A549 (cell line): Measurements from ENCODE around the gene MSH2. TPM values are rescaled to one million over a fixed set of nuclear protein-coding genes. Genes with fewer than 3 reads are reported as not detected.

ENCODE experiments used
- ATAC-seq, 2 experiments: fragments of 200-7000 bp in 1 of 2; fragments of >200 bp in 1 of 2; cut with Nextera tagmentation in 1 of 2; cut with Tn5 transposase in 1 of 2; 3 replicates each; pipeline versions ENCODE4 v1.8.0 to v1.9.1; 2018 to 2020; ENCODE audit warnings: mild to moderate bottlenecking in 1 of 2, moderate library complexity in 1 of 2
- CTCF ChIA-PET: fragments of 300-600 bp; sonication (Branson Sonifier 250); formaldehyde crosslinking; extraction: SDS; loops from one replicate; lab custom pipeline; 2021; ENCODE audit warnings: antibody characterized with exemption, inconsistent platforms; lab: Yijun Ruan, JAX
- POLR2A ChIA-PET: fragments of 350-600 bp; formaldehyde crosslinking; extraction: SDS; loops from one replicate; lab custom pipeline; 2021; ENCODE audit warnings: antibody characterized with exemption, inconsistent platforms; lab: Yijun Ruan, JAX
- DNase-seq, 2 experiments: peaks; one replicate each; pipeline versions ENCODE4 v3.0.0 to v3.0.0-alpha.2; 2011 to 2016; ENCODE audit warnings: low read depth in 1 of 2, low spot score in 1 of 2
- FAIRE-seq: peaks from 2 replicates; lab custom pipeline; 2011; peaks lifted over from hg19 to GRCh38; lab: Jason Lieb, UNC
- H3K27ac ChIP-seq, 2 experiments: fragments of >200 bp; sonication (Bioruptor Twin); formaldehyde crosslinking; 3 replicates each; pipeline ENCODE4 v1.5.1; 2016 to 2017
- H3K4me1 ChIP-seq: fragments of >200 bp; sonication (Bioruptor Twin); formaldehyde crosslinking; 3 replicates; pipeline ENCODE4 v1.6.1; 2016
- H3K4me2 ChIP-seq: fragments of >200 bp; sonication (Bioruptor Twin); formaldehyde crosslinking; 3 replicates; pipeline ENCODE4 v1.6.1; 2016
- H3K4me3 ChIP-seq: fragments of >200 bp; sonication (Bioruptor Twin); formaldehyde crosslinking; 3 replicates; pipeline ENCODE4 v1.5.1; 2016
- H3K9me3 ChIP-seq: fragments of >200 bp; sonication (Bioruptor Twin); formaldehyde crosslinking; 3 replicates; pipeline ENCODE4 v1.6.1; 2016
- BCL3 ChIP-seq: fragments of >200 bp; sonication (Bioruptor Twin); formaldehyde crosslinking; IDR thresholded peaks from 3 replicates; pipeline ENCODE4 v1.6.1; 2016
- CEBPB ChIP-seq, 2 experiments: fragments of >200 bp in 1 of 2; sonication (Bioruptor Twin) in 1 of 2; formaldehyde crosslinking in 1 of 2; IDR thresholded peaks; 2 replicates each; pipeline ENCODE4 v1.6.1; 2012 to 2016
- CHD4 ChIP-seq: fragments of 200-600 bp; sonication (generic); IDR thresholded peaks from 2 replicates; pipeline ENCODE4 v1.6.1; 2016; ENCODE audit warnings: antibody characterized with exemption, mild to moderate bottlenecking, borderline replicate concordance
- ELK1 ChIP-seq: fragments of 150-350 bp; IDR thresholded peaks from 2 replicates; pipeline ENCODE4 v1.6.1; 2014; ENCODE audit warnings: low read depth, mild to moderate bottlenecking, low read length
- FOSL2 ChIP-seq, 2 experiments: fragments of 450-650 bp in 1 of 2; fragments of >200 bp in 1 of 2; sonication (Bioruptor Twin) in 1 of 2; formaldehyde crosslinking; IDR thresholded peaks; 2 replicates each; pipeline versions ENCODE4 v1.5.0 to v1.6.1; 2016 to 2020; ENCODE audit warnings: mild to moderate bottlenecking in 1 of 2, moderate library complexity in 1 of 2
- GATA3 ChIP-seq: IDR thresholded peaks from 2 replicates; pipeline ENCODE4 v1.6.1; 2012; ENCODE audit warnings: borderline replicate concordance
- HES2 ChIP-seq: fragments of >200 bp; sonication (Bioruptor Twin); formaldehyde crosslinking; IDR thresholded peaks from 2 replicates; pipeline ENCODE4 v1.6.1; 2016
- HOXB5 ChIP-seq: fragments of 250-450 bp; sonication (Bioruptor Pico); IDR thresholded peaks from 2 replicates; pipeline ENCODE4 v1.5.0; 2020; ENCODE audit warnings: mild to moderate bottlenecking, moderate library complexity
- JUNB ChIP-seq: fragments of >200 bp; sonication (Bioruptor Twin); formaldehyde crosslinking; IDR thresholded peaks from 2 replicates; pipeline ENCODE4 v1.6.1; 2016
- KDM1A ChIP-seq: fragments of 200-600 bp; sonication (generic); IDR thresholded peaks from 2 replicates; pipeline ENCODE4 v1.6.1; 2016; ENCODE audit warnings: low read depth, mild to moderate bottlenecking
- MAX ChIP-seq: IDR thresholded peaks from 2 replicates; pipeline ENCODE4 v1.6.1; 2012
- NFE2L2 ChIP-seq: fragments of 150-350 bp; conservative IDR thresholded peaks from 2 replicates; pipeline ENCODE4 v1.6.1; 2014; ENCODE audit warnings: low read length
- NPAS2 ChIP-seq: fragments of 250-450 bp; sonication (Bioruptor Pico); IDR thresholded peaks from 2 replicates; pipeline ENCODE4 v1.8.0; 2022; ENCODE audit warnings: mild to moderate bottlenecking, moderate library complexity, borderline replicate concordance
- PBX3 ChIP-seq: IDR thresholded peaks from 2 replicates; pipeline ENCODE4 v1.6.1; 2012
- REST ChIP-seq: fragments of 200-600 bp; sonication (generic); IDR thresholded peaks from 2 replicates; pipeline ENCODE4 v1.6.1; 2016; ENCODE audit warnings: antibody characterized with exemption, mild to moderate bottlenecking, moderate library complexity
- RFX5 ChIP-seq: fragments of 450-650 bp; IDR thresholded peaks from 2 replicates; pipeline ENCODE4 v1.7.1; 2014; ENCODE audit warnings: antibody characterized with exemption, mild to moderate bottlenecking, moderate library complexity
- SREBF2 ChIP-seq: fragments of 450-650 bp; IDR thresholded peaks from 2 replicates; pipeline ENCODE4 v1.6.1; 2014; ENCODE audit warnings: mild to moderate bottlenecking, moderate library complexity
- WGBS: methylation state at CpG from one replicate; pipeline ENCODE4 v1.1.6; 2017; ENCODE audit errors: missing lambda C conversion rate; 5-methylcytosine and 5-hydroxymethylcytosine counted together
- polyA plus RNA-seq, 4 experiments: library from polyadenylated mRNA; depleted of rRNA in 3 of 4; stranded (reverse); fragments of >200 nt; fragmentation: RNase III in 1 of 4; extraction: RNeasy Plus Mini Kit Qiagen cat#74134 plus additional on column Dnase treatment in 1 of 4; gene quantifications; 2 replicates in 3 of 4; 3 replicates in 1 of 4; pipeline ENCODE4 v1.2.3, GENCODE V29; 2011 to 2017

MSH2 gene
- polyA plus RNA-seq, 2 of the 4 experiments (the other 2 are of a cell fraction), result 52.8 to 59.0 TPM

GRCh38 chr2:47401789-47402554 lies 984 bp upstream of the MSH2 start:
- H3K4me2 ChIP-seq, result peak overlapping the region; percentile 81
- 90% methylated on average over 36 of the region's 36 CpGs for WGBS
- TF ChIP-seq NFE2L2 (no peak), NPAS2 (CRISPR knock-in tag) (no peak), RFX5 (no peak), SREBF2 (no peak), ELK1 (no peak), KDM1A (no peak), CEBPB (IDR thresholded peaks at IDR 0.05) (no peak), JUNB (no peak), CHD4 (no peak), GATA3 (no peak), BCL3 (no peak)
- FAIRE-seq, result no peak
- H3K4me1 ChIP-seq, result peaks cover 11% of the 10 kb centered on the region; the same call in 1 of the 3 replicates
- H3K4me3 ChIP-seq, result peak overlapping the region; percentile 83
- CTCF ChIA-PET, result interaction anchor here (0.6 to 3.5 kb wide), 5 partner anchors 14 to 366 kb away, joined by 3 to 24 read pairs (median 6); no protein-coding TSS in a partner anchor
- peak in 1 of 2 experiments; percentile 10; a peak in 3 of 6 replicates for ATAC-seq
- POLR2A ChIA-PET, result interaction anchor here (1.0 to 2.3 kb wide), 2 partner anchors 57 to 381 kb away, joined by 3 to 13 read pairs; partner anchors contain the start of gene MSH6
- DNase-seq, result no peak
- no peaks in the 10 kb centered on the region for H3K9me3 ChIP-seq
- peak overlapping the region; percentile 83 to 93 for H3K27ac ChIP-seq

- ATAC-seq, result peak in 1 of 2 experiments; percentile 31; a peak in 1 of 6 replicates
- peak in 1 of 2 experiments; percentile 18 for DNase-seq
- Histone ChIP-seq H3K4me2 (peak overlapping the region; percentile 81), H3K4me1 (peaks cover 11% of the 10 kb centered on the region; the same call in 1 of the 3 replicates)
- 13% methylated on average over 8 of the region's 8 CpGs for WGBS
- TF ChIP-seq MAX (no peak), FOSL2 (IDR thresholded peaks at IDR 0.05) (no peak), FOSL2 (CRISPR knock-in tag; IDR thresholded peaks at IDR 0.05) (peak; percentile 50), HOXB5 (no peak), HES2 (no peak)
- TF ChIP-seq, all 56 proteins: peak for 1
- peak overlapping the region; percentile 83 to 93 for H3K27ac ChIP-seq
- ChIA-PET CTCF (interaction anchor here (0.9 to 3.5 kb wide), 3 partner anchors 15 to 365 kb away, joined by 6 to 24 read pairs (median 11); no protein-coding TSS in a partner anchor), POLR2A (interaction anchor here (0.7 to 2.3 kb wide), 4 partner anchors 14 to 381 kb away, joined by 3 to 13 read pairs (median 3); partner anchors contain the start of gene MSH6)
- H3K9me3 ChIP-seq, result no peaks in the 10 kb centered on the region
- H3K4me3 ChIP-seq, result peak overlapping the region; percentile 83
- no peak for FAIRE-seq
These were observed 476 bp upstream of the MSH2 start for GRCh38 chr2:47402555-47402804.

GRCh38 chr2:47403609-47404193 lies 745 bp downstream of the MSH2 start:
- ChIA-PET POLR2A (interaction anchor here (1.0 to 2.3 kb wide), 2 partner anchors 12 to 58 kb away, joined by 3 to 13 read pairs; no protein-coding TSS in a partner anchor), CTCF (interaction anchor here (1.2 to 3.5 kb wide), 4 partner anchors 16 to 362 kb away, joined by 3 to 24 read pairs (median 6); no protein-coding TSS in a partner anchor)
- Histone ChIP-seq H3K4me1 (peaks cover 11% of the 10 kb centered on the region; the same call in 1 of the 3 replicates), H3K4me3 (peak overlapping the region; percentile 83), H3K9me3 (no peaks in the 10 kb centered on the region), H3K27ac (peak overlapping the region; percentile 83 to 93), H3K4me2 (peak overlapping the region; percentile 81)
- WGBS, result 8% methylated on average over 24 of the region's 24 CpGs
- peak; percentile 73 for TF ChIP-seq REST
- TF ChIP-seq PBX3, result no peak
- no peak for FAIRE-seq
- ATAC-seq, result peak; percentile 33 to 48
- peak; percentile 16 to 40 for DNase-seq
